ENCODE data around the gene NOTCH1.

The NOTCH1 gene

DNA sequence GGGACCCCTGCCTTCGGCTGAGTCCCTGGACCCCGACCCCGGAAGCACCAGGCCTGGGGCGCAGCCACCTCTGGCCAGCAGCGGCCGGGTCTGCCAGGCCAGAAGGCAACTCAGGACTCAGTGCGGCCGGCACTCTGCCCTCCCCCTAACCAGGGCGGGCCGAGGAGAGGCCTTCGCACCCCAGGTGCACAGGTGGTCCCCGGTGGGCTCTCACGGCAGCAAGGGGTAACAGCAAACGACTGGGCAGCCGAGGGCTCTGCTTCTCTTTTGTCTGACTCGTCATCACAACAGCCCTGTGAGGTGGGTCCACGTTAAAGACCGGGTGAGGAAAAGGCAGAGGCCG is 20.7 kb upstream of the NOTCH1 start:
- Histone ChIP-seq H2AK5ac (ENCODE audit: low read length) (peak overlapping the region; percentile 78), H2AFZ (ENCODE audit: insufficient read depth, low read length, poor library complexity) (no peak overlapping the region), H3K14ac (ENCODE audit: low read length) (no peak overlapping the region), H3K18ac (ENCODE audit: low read length) (no peak overlapping the region), H2BK120ac (ENCODE audit: insufficient read depth, low read length, poor library complexity) (peak overlapping the region; percentile 28), H3K4me2 (ENCODE audit: low read length) (no peak overlapping the region), H3K4me3 (ENCODE audit: low read depth, low read length) (no peak overlapping the region), H3K9me3 (ENCODE audit: insufficient read depth, low read depth, low read length) (peaks cover 8% of the 10 kb centered on the region), H2BK12ac (ENCODE audit: low read length) (peak overlapping the region; percentile 25), H3K27me3 (ENCODE audit: insufficient read depth, low read length) (no peaks in the 10 kb centered on the region), H2BK5ac (ENCODE audit: low read depth, low read length, poor library complexity) (no peak overlapping the region), H3K4ac (ENCODE audit: low read depth, low read length) (no peak overlapping the region), H4K91ac (ENCODE audit: low read depth, low read length) (peak overlapping the region; percentile 51), H3K27ac (ENCODE audit: low read depth, low read length) (no peak overlapping the region), H3K9ac (ENCODE audit: low read length) (no peak overlapping the region), H3K79me2 (ENCODE audit: control insufficient read depth, insufficient read depth, low read length, poor library complexity) (peaks cover 4% of the 10 kb centered on the region), H3K4me1 (ENCODE audit: control insufficient read depth in 1 of 2, insufficient read depth in 2 of 2, low read length in 2 of 2) (peaks cover 28% of the 10 kb centered on the region in 2 experiments), H4K12ac (ENCODE audit: low read depth, low read length) (no peak overlapping the region), H3K23ac (ENCODE audit: low read length) (no peak overlapping the region), H4K8ac (ENCODE audit: low read depth, low read length) (no peak overlapping the region), H3K36me3 (ENCODE audit: control insufficient read depth in 1 of 2, insufficient read depth in 2 of 2, low read length in 2 of 2) (no peaks in the 10 kb centered on the region), H3K79me1 (ENCODE audit: low read length) (peaks cover 19% of the 10 kb centered on the region)
- WGBS (ENCODE audit: extremely low coverage, insufficient coverage, insufficient read length), result no CpG with 5 or more reads among the region's 19 CpGs
- DNase-seq, result no peak

DNA sequence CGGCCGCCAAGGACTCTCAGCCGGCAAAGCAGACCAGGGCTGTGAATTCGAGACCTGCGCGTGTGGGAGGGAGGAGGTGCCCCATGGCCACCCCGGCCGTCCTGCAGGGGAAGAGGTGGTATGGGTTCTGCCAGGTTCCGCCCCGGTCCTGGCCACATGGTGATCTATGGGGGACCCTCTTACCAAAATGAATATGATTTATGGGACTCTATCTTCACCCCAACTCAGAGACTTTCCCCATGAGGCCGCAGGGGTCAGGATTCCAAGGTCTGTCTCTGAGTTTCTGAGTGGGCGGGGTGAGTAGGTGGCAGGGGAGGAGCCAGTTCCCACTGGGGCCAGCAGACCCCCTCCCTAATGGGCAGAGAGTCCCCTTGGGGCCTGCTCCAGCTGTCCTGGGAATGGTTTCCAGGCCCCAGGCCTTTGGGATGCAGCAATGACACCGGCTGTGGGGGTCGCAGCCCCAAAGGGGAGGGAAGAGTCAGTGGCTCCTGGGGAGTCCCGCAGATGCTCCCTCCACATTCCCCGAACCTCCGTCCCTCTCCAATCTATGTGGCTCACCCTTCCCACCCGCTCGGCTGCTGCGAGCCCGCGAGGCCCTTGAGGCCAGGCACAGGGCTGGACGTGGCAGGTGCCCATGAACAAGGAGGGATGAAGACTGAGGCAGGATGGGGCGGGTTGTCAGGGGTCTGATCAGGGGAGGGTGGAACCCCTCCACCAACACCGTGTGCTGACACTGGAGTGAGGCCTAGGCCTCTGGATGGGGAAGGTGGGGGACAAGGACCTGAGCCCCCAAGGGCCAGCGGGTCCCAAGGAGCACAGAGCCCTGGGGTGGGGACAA is 20.1 kb upstream of the NOTCH1 start:
- no peak overlapping the region for H4K12ac ChIP-seq (ENCODE audit: low read depth, low read length)

DNA sequence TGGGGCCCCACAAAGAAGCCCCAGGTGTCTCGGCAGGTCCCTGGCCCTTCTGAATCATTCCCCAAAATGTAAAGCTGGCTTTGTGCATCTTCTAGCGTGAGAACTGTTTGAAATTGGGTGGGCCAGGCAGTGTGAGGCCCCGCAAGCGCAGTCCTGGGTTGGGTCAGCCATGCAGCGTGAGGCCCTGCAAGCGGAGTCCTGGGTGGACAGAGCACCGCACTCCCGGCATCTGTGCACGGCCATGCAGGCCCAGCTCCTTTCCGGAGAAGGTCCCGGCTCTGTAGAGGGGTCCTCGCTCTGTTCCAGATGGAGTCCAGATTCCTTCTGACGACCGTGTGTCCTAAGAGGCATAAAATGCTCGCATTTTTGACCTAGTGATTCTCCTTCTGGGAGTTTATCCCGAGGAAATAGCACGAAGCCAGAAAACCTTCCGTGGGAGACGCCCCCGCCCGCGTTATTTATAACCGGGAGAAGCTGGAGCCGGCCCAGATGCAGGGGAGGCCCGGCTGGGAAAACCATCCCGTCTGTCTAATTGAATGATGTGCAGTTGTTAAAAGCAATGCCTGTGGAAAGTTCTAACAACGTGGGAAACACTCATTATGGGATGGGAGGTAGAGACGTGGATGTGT is 19.4 kb upstream of the NOTCH1 start:
- H2AFZ ChIP-seq (ENCODE audit: insufficient read depth, low read length, poor library complexity), result no peak overlapping the region
- no peak for DNase-seq
- H3K23ac ChIP-seq (ENCODE audit: low read length), result no peak overlapping the region
- no peak overlapping the region for H2BK12ac ChIP-seq (ENCODE audit: low read length)
- H3K4me3 ChIP-seq (ENCODE audit: low read depth, low read length), result no peak overlapping the region
- H2BK120ac ChIP-seq (ENCODE audit: insufficient read depth, low read length, poor library complexity), result no peak overlapping the region
- no peak overlapping the region for H4K12ac ChIP-seq (ENCODE audit: low read depth, low read length)
- no peaks in the 10 kb centered on the region for H3K79me2 ChIP-seq (ENCODE audit: control insufficient read depth, insufficient read depth, low read length, poor library complexity)
- no peak overlapping the region for H3K9ac ChIP-seq (ENCODE audit: low read length)
- H3K4me1 ChIP-seq (ENCODE audit: control insufficient read depth in 1 of 2, insufficient read depth in 2 of 2, low read length in 2 of 2), result peaks cover 18 to 20% of the 10 kb centered on the region in 2 experiments
- H3K27ac ChIP-seq (ENCODE audit: low read depth, low read length), result no peak overlapping the region
- no peak overlapping the region for H2BK5ac ChIP-seq (ENCODE audit: low read depth, low read length, poor library complexity)
- H3K79me1 ChIP-seq (ENCODE audit: low read length), result peaks cover 10% of the 10 kb centered on the region
- H3K27me3 ChIP-seq (ENCODE audit: insufficient read depth, low read length), result no peaks in the 10 kb centered on the region
- no peak overlapping the region for H3K18ac ChIP-seq (ENCODE audit: low read length)
- H3K14ac ChIP-seq (ENCODE audit: low read length), result no peak overlapping the region
- H3K4me2 ChIP-seq (ENCODE audit: low read length), result no peak overlapping the region
- no peak overlapping the region for H3K4ac ChIP-seq (ENCODE audit: low read depth, low read length)
- no peaks in the 10 kb centered on the region for H3K36me3 ChIP-seq (ENCODE audit: control insufficient read depth in 1 of 2, insufficient read depth in 2 of 2, low read length in 2 of 2)
- no peak overlapping the region for H4K91ac ChIP-seq (ENCODE audit: low read depth, low read length)
- H3K9me3 ChIP-seq (ENCODE audit: insufficient read depth, low read depth, low read length), result peaks cover 8% of the 10 kb centered on the region
- H4K8ac ChIP-seq (ENCODE audit: low read depth, low read length), result no peak overlapping the region
- H2AK5ac ChIP-seq (ENCODE audit: low read length), result peak overlapping the region; percentile 23
- no CpG with 5 or more reads among the region's 28 CpGs for WGBS (ENCODE audit: extremely low coverage, insufficient coverage, insufficient read length)

More for the DNA sequence above, 20.1 kb upstream of the NOTCH1 start:
- WGBS (ENCODE audit: extremely low coverage, insufficient coverage, insufficient read length), result no CpG with 5 or more reads among the region's 26 CpGs
- H3K79me2 ChIP-seq (ENCODE audit: control insufficient read depth, insufficient read depth, low read length, poor library complexity), result peaks cover under 1% of the 10 kb centered on the region
- H2AFZ ChIP-seq (ENCODE audit: insufficient read depth, low read length, poor library complexity), result no peak overlapping the region
- no peaks in the 10 kb centered on the region for H3K36me3 ChIP-seq (ENCODE audit: control insufficient read depth in 1 of 2, insufficient read depth in 2 of 2, low read length in 2 of 2)
- H3K23ac ChIP-seq (ENCODE audit: low read length), result no peak overlapping the region
- no peak overlapping the region for H2BK120ac ChIP-seq (ENCODE audit: insufficient read depth, low read length, poor library complexity)
- H3K4me1 ChIP-seq (ENCODE audit: control insufficient read depth in 1 of 2, insufficient read depth in 2 of 2, low read length in 2 of 2), result peaks cover 22% of the 10 kb centered on the region in 2 experiments
- H3K18ac ChIP-seq (ENCODE audit: low read length), result no peak overlapping the region
- H3K9ac ChIP-seq (ENCODE audit: low read length), result no peak overlapping the region
- H3K4ac ChIP-seq (ENCODE audit: low read depth, low read length), result no peak overlapping the region
- peaks cover 13% of the 10 kb centered on the region for H3K79me1 ChIP-seq (ENCODE audit: low read length)
- H3K4me3 ChIP-seq (ENCODE audit: low read depth, low read length), result no peak overlapping the region
- no peak overlapping the region for H3K14ac ChIP-seq (ENCODE audit: low read length)
- no peak overlapping the region for H3K4me2 ChIP-seq (ENCODE audit: low read length)
- H2AK5ac ChIP-seq (ENCODE audit: low read length), result peak overlapping the region; percentile 25
- H3K9me3 ChIP-seq (ENCODE audit: insufficient read depth, low read depth, low read length), result peaks cover 8% of the 10 kb centered on the region
- H4K8ac ChIP-seq (ENCODE audit: low read depth, low read length), result no peak overlapping the region
- no peak for DNase-seq
- H3K27me3 ChIP-seq (ENCODE audit: insufficient read depth, low read length), result no peaks in the 10 kb centered on the region
- no peak overlapping the region for H3K27ac ChIP-seq (ENCODE audit: low read depth, low read length)
- no peak overlapping the region for H2BK12ac ChIP-seq (ENCODE audit: low read length)
- peak overlapping the region; percentile 51 for H4K91ac ChIP-seq (ENCODE audit: low read depth, low read length)
- no peak overlapping the region for H2BK5ac ChIP-seq (ENCODE audit: low read depth, low read length, poor library complexity)

DNA sequence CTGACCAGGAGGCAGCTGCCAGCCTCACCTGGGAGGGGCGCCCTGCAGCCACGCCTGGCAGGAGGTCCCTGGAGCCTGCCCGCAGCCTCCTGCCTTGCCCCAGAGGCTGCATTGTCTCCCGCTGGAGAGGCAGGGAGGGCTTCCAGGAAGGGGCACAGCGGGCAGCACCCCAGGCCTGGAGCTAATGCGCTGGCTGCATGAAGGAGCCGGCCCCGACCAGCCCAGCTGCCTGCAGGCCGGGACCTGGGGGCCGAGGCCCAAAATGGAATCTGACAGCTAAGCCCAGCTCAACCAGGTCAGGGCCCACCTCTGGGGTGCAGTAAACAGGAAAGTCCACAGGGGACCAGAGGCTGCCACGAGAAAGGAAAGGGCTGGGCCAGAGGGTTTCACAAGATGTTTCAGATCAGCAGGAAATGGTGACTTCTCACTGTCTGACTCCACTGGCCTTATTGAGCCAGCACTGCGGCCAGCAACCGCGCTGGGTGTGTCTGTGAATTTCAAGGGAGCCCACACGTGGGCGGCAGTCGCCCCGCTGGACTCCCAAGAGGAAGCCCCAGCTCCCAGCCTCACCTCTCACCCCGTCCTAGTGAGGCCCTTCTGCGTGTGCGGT is 18.6 kb upstream of the NOTCH1 start:
- H2AFZ ChIP-seq (ENCODE audit: insufficient read depth, low read length, poor library complexity), result no peak overlapping the region
- DNase-seq, result peak; percentile 46 to 51
- no peak overlapping the region for H3K14ac ChIP-seq (ENCODE audit: low read length)
- H4K8ac ChIP-seq (ENCODE audit: low read depth, low read length), result no peak overlapping the region
- peaks cover 10% of the 10 kb centered on the region for H3K79me1 ChIP-seq (ENCODE audit: low read length)
- H2BK5ac ChIP-seq (ENCODE audit: low read depth, low read length, poor library complexity), result no peak overlapping the region
- no peaks in the 10 kb centered on the region for H3K79me2 ChIP-seq (ENCODE audit: control insufficient read depth, insufficient read depth, low read length, poor library complexity)
- no peak overlapping the region for H3K4me3 ChIP-seq (ENCODE audit: low read depth, low read length)
- no peak overlapping the region for H3K9ac ChIP-seq (ENCODE audit: low read length)
- no peak overlapping the region for H4K12ac ChIP-seq (ENCODE audit: low read depth, low read length)
- H3K4me1 ChIP-seq (ENCODE audit: control insufficient read depth in 1 of 2, insufficient read depth in 2 of 2, low read length in 2 of 2), result peaks cover 16 to 20% of the 10 kb centered on the region in 2 experiments
- no peak overlapping the region for H3K23ac ChIP-seq (ENCODE audit: low read length)
- no peaks in the 10 kb centered on the region for H3K36me3 ChIP-seq (ENCODE audit: control insufficient read depth in 1 of 2, insufficient read depth in 2 of 2, low read length in 2 of 2)
- H3K9me3 ChIP-seq (ENCODE audit: insufficient read depth, low read depth, low read length), result peaks cover 9% of the 10 kb centered on the region
- no CpG with 5 or more reads among the region's 21 CpGs for WGBS (ENCODE audit: extremely low coverage, insufficient coverage, insufficient read length)
- H2BK120ac ChIP-seq (ENCODE audit: insufficient read depth, low read length, poor library complexity), result no peak overlapping the region
- H3K4me2 ChIP-seq (ENCODE audit: low read length), result no peak overlapping the region
- no peak overlapping the region for H4K91ac ChIP-seq (ENCODE audit: low read depth, low read length)
- H3K4ac ChIP-seq (ENCODE audit: low read depth, low read length), result no peak overlapping the region
- H2BK12ac ChIP-seq (ENCODE audit: low read length), result no peak overlapping the region
- H3K27me3 ChIP-seq (ENCODE audit: insufficient read depth, low read length), result no peaks in the 10 kb centered on the region
- H3K18ac ChIP-seq (ENCODE audit: low read length), result no peak overlapping the region
- no peak overlapping the region for H3K27ac ChIP-seq (ENCODE audit: low read depth, low read length)
- no peak overlapping the region for H2AK5ac ChIP-seq (ENCODE audit: low read length)
